ENCODE measurements around the gene RIC3. TPM values are rescaled to one million over a fixed set of nuclear protein-coding genes. Genes with fewer than 3 reads are reported as not detected.

RIC3 gene
- total RNA-seq, 1 experiment from 2014 or later, result 23.7 TPM

DNA sequence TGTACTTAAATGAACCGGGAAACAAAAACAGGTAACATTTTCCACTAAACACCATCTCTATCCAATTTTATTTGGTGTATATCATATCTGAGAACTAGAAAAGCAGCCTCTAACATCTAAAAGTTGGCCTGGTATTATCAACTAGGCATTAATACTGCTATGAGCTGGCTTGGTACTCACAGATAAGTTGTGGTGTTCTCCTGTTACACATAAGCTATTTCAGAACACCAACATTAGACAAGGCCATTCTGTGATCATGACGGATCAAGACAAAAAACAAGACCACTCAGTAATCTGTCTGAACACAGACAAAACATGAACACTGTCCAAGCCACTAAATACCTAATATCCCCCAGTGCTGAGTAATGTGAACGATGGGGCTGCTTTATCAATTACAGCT lies 11.9 kb downstream of the RIC3 start:
- H2AFZ ChIP-seq (ENCODE audit: low read length), result no peak overlapping the region
- no peak overlapping the region for H3K27ac Mint-ChIP-seq
- no peak overlapping the region for H3K4ac ChIP-seq (ENCODE audit: low read depth, low read length)
- H3K27me3 Mint-ChIP-seq (ENCODE audit: low read depth), result no peaks in the 10 kb centered on the region
- no peak overlapping the region for H3K27ac ChIP-seq (ENCODE audit: insufficient read length, low read depth, low read length)
- no peak overlapping the region for H3K4me2 ChIP-seq (ENCODE audit: insufficient read depth, insufficient read length, low read length)
- no peak for DNase-seq
- no peaks in the 10 kb centered on the region for H3K4me1 ChIP-seq (ENCODE audit: insufficient read depth, low read length)
- no peaks in the 10 kb centered on the region for H4K20me1 ChIP-seq (ENCODE audit: control insufficient read depth, insufficient read depth, insufficient read length)
- no CpG with 5 or more reads among the region's 3 CpGs for WGBS (ENCODE audit: extremely low coverage, insufficient read length, low lambda C conversion rate)
- H3K4me3 Mint-ChIP-seq, result no peak overlapping the region
- H3K27me3 ChIP-seq (ENCODE audit: insufficient read depth, low read length), result no peaks in the 10 kb centered on the region
- no peak overlapping the region for H3T11ph ChIP-seq (ENCODE audit: low read length)
- no peak overlapping the region for H4K8ac ChIP-seq (replicated peaks; ENCODE audit: insufficient read length, low read depth, low read length)
- H2BK12ac ChIP-seq (ENCODE audit: insufficient read length, low read depth, low read length), result no peak overlapping the region
- H3K9me3 Mint-ChIP-seq, result no peaks in the 10 kb centered on the region
- H3K9ac ChIP-seq (ENCODE audit: extremely low read depth, insufficient read length, low read length), result no peak overlapping the region
- H3K23ac ChIP-seq (ENCODE audit: insufficient read length, low read depth, low read length), result no peak overlapping the region
- H3K18ac ChIP-seq (ENCODE audit: insufficient read length, low read depth, low read length), result no peak overlapping the region
- no peak overlapping the region for H3K14ac ChIP-seq (ENCODE audit: insufficient read depth, low read length)
- H2BK120ac ChIP-seq (ENCODE audit: low read depth, low read length, poor library complexity, severe bottlenecking), result no peak overlapping the region
- no peak overlapping the region for H2BK15ac ChIP-seq (ENCODE audit: low read depth, low read length)
- peaks cover 8% of the 10 kb centered on the region; the same call in 1 of the 2 replicates for H3K79me2 ChIP-seq (ENCODE audit: insufficient read depth, low read length)
- H2BK20ac ChIP-seq (ENCODE audit: low read depth, low read length, poor library complexity, severe bottlenecking), result no peak overlapping the region
- H3K9me3 ChIP-seq (ENCODE audit: control insufficient read depth, low read depth, low read length), result no peaks in the 10 kb centered on the region
- H3K36me3 Mint-ChIP-seq (ENCODE audit: insufficient read depth in 1 of 3, low read depth in 3 of 3), result peaks cover 0 to 2% (median 0%) of the 10 kb centered on the region in 3 experiments; a peak in 2 of 7 replicates
- no peaks in the 10 kb centered on the region for H3K23me2 ChIP-seq (ENCODE audit: insufficient read length, low read depth, low read length, poor library complexity, severe bottlenecking)
- no peaks in the 10 kb centered on the region for H3K79me1 ChIP-seq (ENCODE audit: insufficient read depth, low read depth, low read length, poor library complexity, severe bottlenecking)
- no peak overlapping the region for H4K5ac ChIP-seq (ENCODE audit: insufficient read length, low read depth, low read length)
- no peak overlapping the region for H2AK5ac ChIP-seq (ENCODE audit: insufficient read length, low read length)
- no peak overlapping the region for H2BK5ac ChIP-seq (ENCODE audit: insufficient read length, low read length)
- no peak overlapping the region for H4K91ac ChIP-seq (ENCODE audit: insufficient read length, low read depth, low read length)
- no peak overlapping the region for H3K56ac ChIP-seq (ENCODE audit: insufficient read length, low read depth, low read length)
- H3K4me1 Mint-ChIP-seq, result peaks cover 6 to 9% of the 10 kb centered on the region in 2 experiments
- TF ChIP-seq, protein P1, sequence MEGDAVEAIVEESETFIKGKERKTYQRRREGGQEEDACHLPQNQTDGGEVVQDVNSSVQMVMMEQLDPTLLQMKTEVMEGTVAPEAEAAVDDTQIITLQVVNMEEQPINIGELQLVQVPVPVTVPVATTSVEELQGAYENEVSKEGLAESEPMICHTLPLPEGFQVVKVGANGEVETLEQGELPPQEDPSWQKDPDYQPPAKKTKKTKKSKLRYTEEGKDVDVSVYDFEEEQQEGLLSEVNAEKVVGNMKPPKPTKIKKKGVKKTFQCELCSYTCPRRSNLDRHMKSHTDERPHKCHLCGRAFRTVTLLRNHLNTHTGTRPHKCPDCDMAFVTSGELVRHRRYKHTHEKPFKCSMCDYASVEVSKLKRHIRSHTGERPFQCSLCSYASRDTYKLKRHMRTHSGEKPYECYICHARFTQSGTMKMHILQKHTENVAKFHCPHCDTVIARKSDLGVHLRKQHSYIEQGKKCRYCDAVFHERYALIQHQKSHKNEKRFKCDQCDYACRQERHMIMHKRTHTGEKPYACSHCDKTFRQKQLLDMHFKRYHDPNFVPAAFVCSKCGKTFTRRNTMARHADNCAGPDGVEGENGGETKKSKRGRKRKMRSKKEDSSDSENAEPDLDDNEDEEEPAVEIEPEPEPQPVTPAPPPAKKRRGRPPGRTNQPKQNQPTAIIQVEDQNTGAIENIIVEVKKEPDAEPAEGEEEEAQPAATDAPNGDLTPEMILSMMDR (conservative IDR thresholded peaks at IDR 0.05), result no peak

Measured in H9 (cell line).